Panc1 (cell line): ENCODE measurements around the gene HTR2C. TPM values are rescaled to one million over a fixed set of nuclear protein-coding genes. Genes with fewer than 3 reads are reported as not detected.

Experiments used
- ATAC-seq: fragments of 200-7000 bp; cut with Tn5 transposase; 2 replicates; pipeline ENCODE4 v1.9.1; 2020; ENCODE audit warnings: mild to moderate bottlenecking, moderate library complexity
- BruUV-seq: library from RNA; stranded (reverse); fragments of 400-500 nt; replicated peaks from 2 replicates; lab custom pipeline; 2021; lab: Mats Ljungman, UMichigan
- CTCF ChIA-PET: fragments of 300-600 bp; sonication (Branson Sonifier 250); formaldehyde crosslinking; loops from one replicate; lab custom pipeline; 2022; ENCODE audit warnings: antibody characterized with exemption; lab: Charles Lee
- POLR2A ChIA-PET: fragments of 300-600 bp; sonication (Branson Sonifier 250); formaldehyde crosslinking; loops from one replicate; lab custom pipeline; 2022; ENCODE audit warnings: antibody characterized with exemption; lab: Charles Lee
- DNase-seq: peaks from one replicate; pipeline ENCODE4 v3.0.0-alpha.2; 2010; ENCODE audit warnings: low read depth, low spot score
- H3K27ac ChIP-seq: 2 replicates; pipeline ENCODE4 v1.5.1; 2011; ENCODE audit warnings: mild to moderate bottlenecking, low read length, inconsistent platforms
- H3K27me3 ChIP-seq: fragments of 200-500 bp; sonication (Bioruptor generic); 2 replicates; pipeline ENCODE4 v1.6.0; 2014; ENCODE audit warnings: low read length, inconsistent platforms; ENCODE audit not compliant: control insufficient read depth, insufficient read depth
- H3K36me3 ChIP-seq: fragments of 200-500 bp; sonication (Bioruptor generic); 2 replicates; pipeline ENCODE4 v1.5.1; 2014; ENCODE audit warnings: inconsistent platforms, mild to moderate bottlenecking, low read length, moderate library complexity; ENCODE audit not compliant: control insufficient read depth, insufficient read depth
- H3K4me1 ChIP-seq: 2 replicates; pipeline ENCODE4 v1.5.1; 2011; ENCODE audit warnings: inconsistent platforms, mild to moderate bottlenecking, low read length, moderate library complexity; ENCODE audit not compliant: control insufficient read depth, insufficient read depth
- H3K4me3 ChIP-seq, 2 experiments: 2 replicates each; pipeline ENCODE4 v1.5.1; 2011 to 2012; ENCODE audit warnings: low read depth in 2 of 2, low read length in 2 of 2, mild to moderate bottlenecking in 2 of 2, inconsistent platforms in 1 of 2, moderate library complexity in 1 of 2
- H3K9me3 ChIP-seq: fragments of 200-500 bp; sonication (Bioruptor generic); 2 replicates; pipeline ENCODE4 v1.5.1; 2014; ENCODE audit warnings: low read depth, mild to moderate bottlenecking, inconsistent platforms, low read length, moderate library complexity; ENCODE audit not compliant: control insufficient read depth, insufficient read depth
- CTCF ChIP-seq: fragments of 450-650 bp; IDR thresholded peaks from 2 replicates; pipeline ENCODE4 v1.5.1; 2017; ENCODE audit warnings: mild to moderate bottlenecking
- POLR2AphosphoS5 ChIP-seq: IDR thresholded peaks from 2 replicates; pipeline ENCODE4 v1.6.1; 2012; ENCODE audit warnings: mild to moderate bottlenecking, low read depth, low read length, moderate library complexity
- REST ChIP-seq, 2 experiments: IDR thresholded peaks; 2 replicates each; pipeline ENCODE4 v1.6.1; 2011 to 2012; ENCODE audit warnings: low read depth in 2 of 2, control low read depth in 1 of 2, low read length in 1 of 2, mild to moderate bottlenecking in 1 of 2, moderate library complexity in 1 of 2; ENCODE audit not compliant: insufficient read depth in 1 of 2
- SIN3A ChIP-seq: IDR thresholded peaks from 2 replicates; pipeline ENCODE4 v1.6.1; 2012; ENCODE audit warnings: low read depth, mild to moderate bottlenecking, low read length, moderate library complexity, borderline replicate concordance; ENCODE audit not compliant: insufficient read depth
- TCF7L2 ChIP-seq: IDR thresholded peaks from 2 replicates; pipeline ENCODE4 v1.6.1; 2011; ENCODE audit warnings: mild to moderate bottlenecking, low read depth, low read length, inconsistent platforms
- in situ Hi-C: cut with HindIII; loops from 2 replicates; pipeline ENCODE4 v1.10.0; 2016; ENCODE audit warnings: low sequenced_read_pairs, low pct_unique_long_range_greater_than_20kb
- intact Hi-C: fragments of 100-400 bp; cut with micrococcal nuclease; formaldehyde crosslinking; loops from one replicate; pipeline ENCODE4 v1.10.0; 2022; ENCODE audit not compliant: unreplicated experiment
- total RNA-seq: library from RNA; stranded (reverse); gene quantifications from one replicate; pipeline ENCODE4 v1.2.1, GENCODE V29; 2021; ENCODE audit not compliant: unreplicated experiment

The HTR2C gene
- total RNA-seq, 1 experiment from 2014 or later = not detected

GRCh38 chrX:114709406-114709805 lies 125.5 kb downstream of the HTR2C start:
- in situ Hi-C loops (no loop called here), intact Hi-C loops (no loop called here)
- no peak overlapping the region for H3K4me3 ChIP-seq
- ChIA-PET CTCF (no interaction called here), POLR2A (no interaction called here)
- DNase-seq = no peak
- no TSS peak for BruUV-seq
- TF ChIP-seq REST (IDR thresholded peaks at IDR 0.05; ENCODE audit: insufficient read depth in 1 of 2, low read depth in 2 of 2, low read length in 1 of 2) = no peak
- no peak for TF ChIP-seq SIN3A
- TF ChIP-seq TCF7L2 = no peak
- no peak for TF ChIP-seq CTCF
- TF ChIP-seq POLR2AphosphoS5 = no peak
- no peak overlapping the region for H3K27ac ChIP-seq
- no peak for ATAC-seq
- no peaks in the 10 kb centered on the region for H3K27me3 ChIP-seq
- H3K36me3 ChIP-seq = no peaks in the 10 kb centered on the region
- no peaks in the 10 kb centered on the region for H3K9me3 ChIP-seq
- H3K4me1 ChIP-seq = no peaks in the 10 kb centered on the region

- CTCF ChIA-PET = no interaction called here
- TF ChIP-seq POLR2AphosphoS5 (no peak), SIN3A (no peak), CTCF (no peak)
- in situ Hi-C loops = no loop called here
These were observed 126.7 kb downstream of the HTR2C start for GRCh38 chrX:114710571-114710970.

GRCh38 chrX:114712466-114712865 lies 128.6 kb downstream of the HTR2C start:
- Histone ChIP-seq H3K27me3 (no peaks in the 10 kb centered on the region), H3K4me3 (no peak overlapping the region), H3K36me3 (no peaks in the 10 kb centered on the region), H3K27ac (no peak overlapping the region), H3K4me1 (no peaks in the 10 kb centered on the region), H3K9me3 (no peaks in the 10 kb centered on the region)
- no peak for DNase-seq
- ATAC-seq = no peak
- no TSS peak for BruUV-seq
- TF ChIP-seq REST (IDR thresholded peaks at IDR 0.05; ENCODE audit: insufficient read depth in 1 of 2, low read depth in 2 of 2, low read length in 1 of 2) (no peak), POLR2AphosphoS5 (no peak), CTCF (no peak), SIN3A (no peak), TCF7L2 (no peak)
- intact Hi-C loops = no loop called here
- ChIA-PET POLR2A (no interaction called here), CTCF (no interaction called here)
- in situ Hi-C loops = no loop called here

More at GRCh38 chrX:114710571-114710970, 126.7 kb downstream of the HTR2C start:
- no peaks in the 10 kb centered on the region for H3K27me3 ChIP-seq
- POLR2A ChIA-PET = no interaction called here
- no peak overlapping the region for H3K4me3 ChIP-seq
- no peak overlapping the region for H3K27ac ChIP-seq
- intact Hi-C loops = no loop called here
- no peak for DNase-seq
- no TSS peak for BruUV-seq
- no peak for ATAC-seq
- no peaks in the 10 kb centered on the region for H3K9me3 ChIP-seq
- H3K4me1 ChIP-seq = no peaks in the 10 kb centered on the region
- no peaks in the 10 kb centered on the region for H3K36me3 ChIP-seq
